CD14-positive monocyte (primary cell): ENCODE measurements around the gene CALR3. TPM values are rescaled to one million over a fixed set of nuclear protein-coding genes. Genes with fewer than 3 reads are reported as not detected.

Source experiments
- DNase-seq, 3 donors: peaks; one replicate each; pipeline ENCODE4 v3.0.0-alpha.2; 2011 to 2022
- H2AFZ ChIP-seq: 2 replicates; pipeline ENCODE4 v1.6.0; 2012; ENCODE audit warnings: mild to moderate bottlenecking, low read depth, low read length, inconsistent platforms; ENCODE audit not compliant: insufficient read depth, poor library complexity, severe bottlenecking
- H3K27ac ChIP-seq, 2 donors: 1 replicate in 1 of 2; 2 replicates in 1 of 2; pipeline ENCODE4 v1.5.1; 2012 to 2013; ENCODE audit warnings: low read length in 2 of 2, control low read depth in 1 of 2, inconsistent platforms in 1 of 2, low read depth in 1 of 2, mild to moderate bottlenecking in 1 of 2
- H3K27me3 ChIP-seq, 2 donors: one replicate each; pipeline versions ENCODE4 v1.6.0 to v1.6.1; 2011 to 2013; ENCODE audit warnings: low read length in 2 of 2; ENCODE audit not compliant: control insufficient read depth in 2 of 2, insufficient read depth in 2 of 2
- H3K36me3 ChIP-seq, 2 donors: replicated peaks in 1 of 2; 1 replicate in 1 of 2; 2 replicates in 1 of 2; pipeline versions ENCODE4 v1.5.1 to v1.6.1; 2012 to 2013; ENCODE audit warnings: low read length in 2 of 2, control low read depth in 1 of 2, inconsistent platforms in 1 of 2, mild to moderate bottlenecking in 1 of 2; ENCODE audit not compliant: insufficient read depth in 2 of 2, control insufficient read depth in 1 of 2
- H3K4me1 ChIP-seq, 2 donors: 1 replicate in 1 of 2; 2 replicates in 1 of 2; pipeline versions ENCODE4 v1.5.1 to v1.6.1; 2012 to 2013; ENCODE audit warnings: low read length in 2 of 2, control low read depth in 1 of 2, inconsistent platforms in 1 of 2, mild to moderate bottlenecking in 1 of 2, moderate library complexity in 1 of 2; ENCODE audit not compliant: insufficient read depth in 2 of 2, control insufficient read depth in 1 of 2
- H3K4me2 ChIP-seq: replicated peaks from 2 replicates; pipeline ENCODE3; 2012; ENCODE audit warnings: low read length, moderate library complexity, mild to moderate bottlenecking; ENCODE audit not compliant: poor library complexity, severe bottlenecking; ENCODE audit errors: extremely low read depth
- H3K4me3 ChIP-seq, 3 experiments: fragments of 200-600 bp in 1 of 3; sonication (generic) in 1 of 3; replicated peaks in 1 of 3; 1 replicate in 2 of 3; 2 replicates in 1 of 3; pipeline ENCODE4 v1.5.1; 2011 to 2013; ENCODE audit warnings: low read length in 3 of 3, mild to moderate bottlenecking in 3 of 3, control low read depth in 2 of 3, low read depth in 2 of 3, inconsistent platforms in 1 of 3, moderate library complexity in 1 of 3
- H3K79me2 ChIP-seq: 2 replicates; pipeline ENCODE4 v1.6.0; 2012; ENCODE audit warnings: mild to moderate bottlenecking, control low read depth, inconsistent platforms, low read length, moderate library complexity; ENCODE audit not compliant: insufficient read depth
- H3K9ac ChIP-seq: 2 replicates; pipeline ENCODE4 v1.6.0; 2017; ENCODE audit warnings: low read length, mild to moderate bottlenecking; ENCODE audit not compliant: insufficient read depth, poor library complexity, severe bottlenecking
- H3K9me3 ChIP-seq, 2 donors: replicated peaks in 1 of 2; 1 replicate in 1 of 2; 2 replicates in 1 of 2; pipeline versions ENCODE4 v1.5.1 to v1.6.1; 2012 to 2013; ENCODE audit warnings: low read length in 2 of 2, control low read depth in 1 of 2; ENCODE audit not compliant: control insufficient read depth in 1 of 2, insufficient read depth in 1 of 2
- H4K20me1 ChIP-seq: 2 replicates; pipeline ENCODE4 v1.6.0; 2012; ENCODE audit warnings: mild to moderate bottlenecking, low read length, control low read depth, moderate library complexity; ENCODE audit not compliant: insufficient read depth
- H3K27ac Mint-ChIP-seq, 7 donors: one replicate each; pipeline ENCODE4 v1.8.0; 2020; ENCODE audit warnings: mild to moderate bottlenecking in 7 of 7, mixed read lengths in 7 of 7, moderate library complexity in 6 of 7, inconsistent platforms in 2 of 7
- H3K27me3 Mint-ChIP-seq, 3 donors: one replicate each; pipeline ENCODE4 v1.8.0; 2021 to 2022; ENCODE audit warnings: low read depth in 3 of 3, mild to moderate bottlenecking in 3 of 3, mixed read lengths in 3 of 3, moderate library complexity in 3 of 3, inconsistent platforms in 1 of 3
- H3K36me3 Mint-ChIP-seq, 2 donors: one replicate each; pipeline ENCODE4 v1.8.0; 2020; ENCODE audit warnings: mixed read lengths in 2 of 2, inconsistent platforms in 1 of 2, mild to moderate bottlenecking in 1 of 2
- H3K4me1 Mint-ChIP-seq: one replicate; pipeline ENCODE4 v1.8.0; 2020; ENCODE audit warnings: mild to moderate bottlenecking, mixed read lengths
- H3K4me3 Mint-ChIP-seq, 2 donors: one replicate each; pipeline ENCODE4 v1.8.0; 2020; ENCODE audit warnings: mild to moderate bottlenecking in 2 of 2, mixed read lengths in 2 of 2, moderate library complexity in 1 of 2
- H3K9me3 Mint-ChIP-seq, 7 donors: one replicate each; pipeline ENCODE4 v1.8.0; 2020 to 2022; ENCODE audit warnings: mixed read lengths in 7 of 7, mild to moderate bottlenecking in 6 of 7, moderate library complexity in 6 of 7, inconsistent platforms in 2 of 7
- CTCF ChIP-seq: fragments of 200-600 bp; IDR thresholded peaks from one replicate; pipeline ENCODE4 v1.8.0; 2022; ENCODE audit warnings: antibody characterized with exemption, mild to moderate bottlenecking
- WGBS: methylation state at CpG from one replicate; pipeline ENCODE4 v1.1.5; 2013; ENCODE audit warnings: missing lambda C conversion rate; ENCODE audit not compliant: insufficient coverage; 5-methylcytosine and 5-hydroxymethylcytosine counted together
- intact Hi-C, 2 donors: fragments of 100-400 bp; cut with micrococcal nuclease; formaldehyde crosslinking; loops; one replicate each; pipeline versions ENCODE4 v1.15.0 to v1.15.1; 2023
- polyA plus RNA-seq, 3 donors: library from polyadenylated mRNA; depleted of rRNA in 1 of 3; unstranded in 2 of 3; stranded (reverse) in 1 of 3; fragments of 300-500 nt in 2 of 3; fragments of >200 nt in 1 of 3; fragmentation: Illumina TruSeq in 2 of 3; gene quantifications; 1 replicate in 2 of 3; 2 replicates in 1 of 3; pipeline ENCODE4 v1.2.3, GENCODE V29; 2012 to 2021

CALR3 gene
- polyA plus RNA-seq, 3 donors: not detected

DNA sequence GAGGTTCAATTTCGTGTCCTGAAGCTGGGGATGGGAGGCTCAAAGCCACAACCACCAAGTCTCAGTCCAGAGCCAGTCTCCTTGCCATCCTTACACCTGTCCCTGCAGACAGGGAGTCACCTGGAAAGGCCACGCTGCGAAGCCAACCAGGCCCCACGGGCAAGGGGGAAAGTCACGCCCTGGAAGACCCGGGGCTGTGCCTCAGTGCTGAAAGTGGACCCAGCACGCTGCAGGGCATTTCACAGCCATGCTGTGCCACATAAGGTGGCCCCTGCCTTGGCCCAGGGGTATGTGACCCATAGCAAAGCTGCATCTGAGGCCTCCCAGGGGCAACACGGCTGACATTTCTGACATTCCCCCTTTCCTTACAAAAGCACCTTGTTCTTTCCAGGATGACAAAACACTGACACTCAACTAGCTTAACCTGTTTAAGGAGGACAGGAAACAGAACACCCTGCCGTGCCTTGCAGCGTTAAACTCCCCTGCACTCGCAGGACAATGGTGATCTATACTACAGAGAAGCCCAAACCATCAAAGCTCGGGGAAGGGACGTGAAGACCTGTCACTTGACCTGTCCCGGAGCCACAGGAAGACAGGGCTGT, 31.5 kb upstream of the CALR3 start:
- intact Hi-C loops: no loop called here
- no peaks in the 10 kb centered on the region for H3K4me1 Mint-ChIP-seq
- no peak for TF ChIP-seq CTCF
- no peak overlapping the region for H3K4me3 Mint-ChIP-seq
- no peak overlapping the region for H3K9ac ChIP-seq
- H3K4me1 ChIP-seq: no peaks in the 10 kb centered on the region
- no peaks in the 10 kb centered on the region for H3K27me3 Mint-ChIP-seq
- H3K79me2 ChIP-seq: no peaks in the 10 kb centered on the region
- no peak overlapping the region for H3K4me3 ChIP-seq
- H3K27me3 ChIP-seq: no peaks in the 10 kb centered on the region
- peaks cover 0 to 1% (median 0%) of the 10 kb centered on the region in 7 donors for H3K9me3 Mint-ChIP-seq
- H3K27ac ChIP-seq: no peak overlapping the region
- H3K9me3 ChIP-seq: no peaks in the 10 kb centered on the region
- H3K36me3 Mint-ChIP-seq: peaks cover 79 to 99% of the 10 kb centered on the region in 2 donors
- H3K36me3 ChIP-seq: peaks cover 96 to 98% of the 10 kb centered on the region in 2 donors
- peak overlapping the region in 1 of 7 donors; percentile 54 for H3K27ac Mint-ChIP-seq
- no peak for DNase-seq
- 90% methylated on average over 13 of the region's 14 CpGs for WGBS
- no peak overlapping the region for H3K4me2 ChIP-seq
- peaks cover 27% of the 10 kb centered on the region for H4K20me1 ChIP-seq
- no peak overlapping the region for H2AFZ ChIP-seq

DNA sequence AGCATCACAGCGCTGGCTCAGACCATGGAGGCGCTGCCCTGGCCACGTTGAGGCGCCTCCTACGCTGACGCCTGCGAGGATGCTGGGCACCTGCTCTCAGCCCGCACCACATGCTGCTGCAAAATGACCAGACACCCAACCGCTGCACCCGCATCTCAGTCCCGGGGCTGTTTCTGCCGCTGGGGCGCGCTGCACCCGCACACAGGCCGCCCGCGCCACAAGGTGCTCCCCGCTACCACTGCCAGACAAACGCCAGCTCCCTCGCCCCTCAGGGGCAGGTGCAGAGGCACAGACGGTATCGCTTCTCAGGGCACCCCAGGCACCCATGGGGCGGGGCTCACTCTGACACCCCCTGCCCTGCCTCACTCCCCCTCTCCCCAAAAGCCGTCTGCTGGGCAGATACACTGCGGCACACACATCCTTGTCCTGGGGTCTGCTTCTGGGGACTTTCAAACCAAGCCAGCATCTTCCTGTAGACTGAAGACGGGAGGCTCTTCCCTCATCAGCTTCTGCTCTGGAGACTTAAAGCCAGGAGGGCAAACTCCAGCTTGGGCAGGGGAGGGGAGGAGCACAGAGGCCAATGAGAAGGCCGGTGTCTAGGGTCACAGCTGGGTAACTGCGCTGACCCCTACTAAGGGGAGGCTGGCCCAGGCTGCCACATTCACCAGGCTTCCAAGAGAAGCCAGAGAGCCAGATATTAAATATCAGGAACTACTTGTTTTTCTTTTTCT, 29.9 kb upstream of the CALR3 start:
- DNase-seq: no peak
- H3K4me2 ChIP-seq: no peak overlapping the region

More for the DNA sequence above, 29.9 kb upstream of the CALR3 start:
- Histone ChIP-seq H2AFZ (no peak overlapping the region), H3K27me3 (no peaks in the 10 kb centered on the region), H3K4me1 (no peaks in the 10 kb centered on the region), H4K20me1 (peaks cover 21% of the 10 kb centered on the region), H3K9ac (no peak overlapping the region), H3K4me3 (no peak overlapping the region), H3K36me3 (peaks cover 93 to 97% of the 10 kb centered on the region in 2 donors), H3K79me2 (no peaks in the 10 kb centered on the region), H3K27ac (no peak overlapping the region), H3K9me3 (no peaks in the 10 kb centered on the region)
- TF ChIP-seq CTCF: no peak
- intact Hi-C loops: no loop called here
- Mint-ChIP-seq H3K36me3 (peaks cover 72 to 99% of the 10 kb centered on the region in 2 donors), H3K27ac (no peak overlapping the region), H3K4me3 (no peak overlapping the region), H3K27me3 (no peaks in the 10 kb centered on the region), H3K9me3 (peaks cover 0 to 4% (median 0%) of the 10 kb centered on the region in 7 donors), H3K4me1 (no peaks in the 10 kb centered on the region)
- WGBS: over 99% methylated on average over 27 of the region's 29 CpGs
